Measurements from ENCODE around the gene TTC28. TPM values are rescaled to one million over a fixed set of nuclear protein-coding genes. Genes with fewer than 3 reads are reported as not detected.

Gene TTC28
- total RNA-seq, 2 experiments from 2014 or later: 1.2 to 3.6 TPM

- no peak for DNase-seq
- H3K27me3 Mint-ChIP-seq: no peaks in the 10 kb centered on the region
- no peaks in the 10 kb centered on the region for H3K36me3 Mint-ChIP-seq
- no peaks in the 10 kb centered on the region for H3K9me3 Mint-ChIP-seq (ENCODE audit: low read depth)
- H3K27ac Mint-ChIP-seq: no peak overlapping the region
- CTCF ChIA-PET: interaction anchor here (1.0 to 1.7 kb wide), 2 partner anchors 9 to 10 kb away, joined by 3 to 4 read pairs; no protein-coding TSS in a partner anchor
- H3K4me3 Mint-ChIP-seq: no peak overlapping the region
- no peak for ATAC-seq
- H3K4me1 Mint-ChIP-seq: no peaks in the 10 kb centered on the region
These were observed 699.1 kb downstream of the TTC28 start for GRCh38 chr22:27980424-27981148.

- no peak overlapping the region for H3K27ac Mint-ChIP-seq
- H3K9me3 Mint-ChIP-seq (ENCODE audit: low read depth): no peaks in the 10 kb centered on the region
- no peaks in the 10 kb centered on the region for H3K27me3 Mint-ChIP-seq
- DNase-seq: no peak
- no peak overlapping the region for H3K4me3 Mint-ChIP-seq
- H3K4me1 Mint-ChIP-seq: no peaks in the 10 kb centered on the region
- CTCF ChIA-PET: no interaction called here
- no peaks in the 10 kb centered on the region for H3K36me3 Mint-ChIP-seq
- no peak for ATAC-seq
These were observed 700.8 kb downstream of the TTC28 start for GRCh38 chr22:27978802-27979201.

- Mint-ChIP-seq H3K27me3 (no peaks in the 10 kb centered on the region), H3K36me3 (no peaks in the 10 kb centered on the region), H3K4me1 (no peaks in the 10 kb centered on the region), H3K27ac (no peak overlapping the region), H3K4me3 (no peak overlapping the region), H3K9me3 (ENCODE audit: low read depth) (no peaks in the 10 kb centered on the region)
- DNase-seq (no peak), ATAC-seq (no peak)
- CTCF ChIA-PET: no interaction called here
These were observed 701.3 kb downstream of the TTC28 start for GRCh38 chr22:27978317-27978716.

GRCh38 chr22:27976586-27976985, 703.1 kb downstream of the TTC28 start:
- Mint-ChIP-seq H3K4me1 (no peaks in the 10 kb centered on the region), H3K9me3 (ENCODE audit: low read depth) (no peaks in the 10 kb centered on the region), H3K27ac (no peak overlapping the region), H3K36me3 (peaks cover 2% of the 10 kb centered on the region), H3K4me3 (no peak overlapping the region), H3K27me3 (no peaks in the 10 kb centered on the region)
- CTCF ChIA-PET: no interaction called here
- no peak for ATAC-seq
- DNase-seq: no peak

GRCh38 chr22:27975381-27976013, 704.1 kb downstream of the TTC28 start:
- H3K4me3 Mint-ChIP-seq: no peak overlapping the region
- no peaks in the 10 kb centered on the region for H3K4me1 Mint-ChIP-seq
- no peak for ATAC-seq
- no peak for DNase-seq
- H3K27me3 Mint-ChIP-seq: no peaks in the 10 kb centered on the region
- H3K27ac Mint-ChIP-seq: no peak overlapping the region
- CTCF ChIA-PET: no interaction called here
- H3K9me3 Mint-ChIP-seq (ENCODE audit: low read depth): no peaks in the 10 kb centered on the region
- H3K36me3 Mint-ChIP-seq: peaks cover 4% of the 10 kb centered on the region

- H3K27me3 Mint-ChIP-seq: no peaks in the 10 kb centered on the region
- ATAC-seq (no peak), DNase-seq (no peak)
- H3K9me3 Mint-ChIP-seq (ENCODE audit: low read depth): no peaks in the 10 kb centered on the region
- peaks cover 3% of the 10 kb centered on the region for H3K4me1 Mint-ChIP-seq
- no peak overlapping the region for H3K27ac Mint-ChIP-seq
- CTCF ChIA-PET: no interaction called here
- peaks cover 7% of the 10 kb centered on the region for H3K36me3 Mint-ChIP-seq
- H3K4me3 Mint-ChIP-seq: no peak overlapping the region
These were observed 705.8 kb downstream of the TTC28 start for GRCh38 chr22:27973846-27974245.

GRCh38 chr22:27972732-27973698, 706.6 kb downstream of the TTC28 start:
- CTCF ChIA-PET: no interaction called here
- Mint-ChIP-seq H3K36me3 (peaks cover 9% of the 10 kb centered on the region), H3K4me1 (peaks cover 3% of the 10 kb centered on the region), H3K9me3 (ENCODE audit: low read depth) (no peaks in the 10 kb centered on the region), H3K27me3 (no peaks in the 10 kb centered on the region), H3K4me3 (no peak overlapping the region), H3K27ac (no peak overlapping the region)
- no peak for ATAC-seq
- no peak for DNase-seq

- H3K9me3 Mint-ChIP-seq (ENCODE audit: low read depth): no peaks in the 10 kb centered on the region
- peaks cover 9% of the 10 kb centered on the region for H3K36me3 Mint-ChIP-seq
- DNase-seq (no peak), ATAC-seq (no peak)
- CTCF ChIA-PET: no interaction called here
- no peaks in the 10 kb centered on the region for H3K27me3 Mint-ChIP-seq
- peaks cover 3% of the 10 kb centered on the region for H3K4me1 Mint-ChIP-seq
- no peak overlapping the region for H3K4me3 Mint-ChIP-seq
- H3K27ac Mint-ChIP-seq: no peak overlapping the region
These were observed 707.7 kb downstream of the TTC28 start for GRCh38 chr22:27971926-27972325.

- peaks cover 3% of the 10 kb centered on the region for H3K4me1 Mint-ChIP-seq
- DNase-seq: no peak
- CTCF ChIA-PET: interaction anchor here (1.4 to 1.5 kb wide), 2 partner anchors 9 to 22 kb away, joined by 3 to 4 read pairs; no protein-coding TSS in a partner anchor
- no peaks in the 10 kb centered on the region for H3K27me3 Mint-ChIP-seq
- no peak for ATAC-seq
- no peaks in the 10 kb centered on the region for H3K9me3 Mint-ChIP-seq (ENCODE audit: low read depth)
- H3K27ac Mint-ChIP-seq: no peak overlapping the region
- peaks cover 9% of the 10 kb centered on the region for H3K36me3 Mint-ChIP-seq
- H3K4me3 Mint-ChIP-seq: no peak overlapping the region
These were observed 708.9 kb downstream of the TTC28 start for GRCh38 chr22:27970596-27971220.

GRCh38 chr22:27966168-27967064, 713.2 kb downstream of the TTC28 start:
- H3K27ac Mint-ChIP-seq: no peak overlapping the region
- peaks cover 10% of the 10 kb centered on the region for H3K36me3 Mint-ChIP-seq
- peaks cover 7% of the 10 kb centered on the region for H3K4me1 Mint-ChIP-seq
- H3K4me3 Mint-ChIP-seq: no peak overlapping the region
- ATAC-seq (no peak), DNase-seq (no peak)
- CTCF ChIA-PET: no interaction called here
- no peaks in the 10 kb centered on the region for H3K9me3 Mint-ChIP-seq (ENCODE audit: low read depth)
- H3K27me3 Mint-ChIP-seq: no peaks in the 10 kb centered on the region

GRCh38 chr22:27962268-27963044, 717.2 kb downstream of the TTC28 start:
- Mint-ChIP-seq H3K36me3 (peaks cover 3% of the 10 kb centered on the region), H3K4me1 (peaks cover 4% of the 10 kb centered on the region), H3K4me3 (no peak overlapping the region), H3K27ac (no peak overlapping the region), H3K27me3 (no peaks in the 10 kb centered on the region), H3K9me3 (ENCODE audit: low read depth) (no peaks in the 10 kb centered on the region)
- CTCF ChIA-PET: no interaction called here
- DNase-seq (no peak), ATAC-seq (no peak)

GRCh38 chr22:27961680-27962079, 718.0 kb downstream of the TTC28 start:
- H3K36me3 Mint-ChIP-seq: peaks cover 3% of the 10 kb centered on the region
- no peak overlapping the region for H3K27ac Mint-ChIP-seq
- ATAC-seq (no peak), DNase-seq (no peak)
- H3K9me3 Mint-ChIP-seq (ENCODE audit: low read depth): no peaks in the 10 kb centered on the region
- peaks cover 4% of the 10 kb centered on the region for H3K4me1 Mint-ChIP-seq
- no peak overlapping the region for H3K4me3 Mint-ChIP-seq
- CTCF ChIA-PET: no interaction called here
- no peaks in the 10 kb centered on the region for H3K27me3 Mint-ChIP-seq

Measured in activated CD8-positive, alpha-beta memory T cell treated with anti-CD3 and anti-CD28 coated beads, Interleukin-2, amount 10 ng/mL, durations not matched to agents 7 days and 5 days (primary cell).